ENCODE measurements around the gene SCFD2. TPM values are rescaled to one million over a fixed set of nuclear protein-coding genes. Genes with fewer than 3 reads are reported as not detected.

SCFD2 gene
- total and polyA plus RNA-seq, 10 of the 15 experiments (the other 5 are each of a cell fraction or from before 2014, with no cell fraction given), result 4.8 to 37.6 (median 24.9) TPM

GRCh38 chr4:52968241-52968640 lies 397.6 kb downstream of the SCFD2 start:
- 85% methylated on average over 5 of the region's 5 CpGs for WGBS (ENCODE audit: insufficient coverage, insufficient replicate concordance, low lambda C conversion rate, missing lambda C conversion rate)
- in situ Hi-C loops (cut with MboI) (no loop called here), intact Hi-C loops (cut with micrococcal nuclease; ENCODE audit: unreplicated experiment) (no loop called here)
- CTCF ChIA-PET, result no interaction called here
- Histone ChIP-seq H3K4me3 (no peak overlapping the region), H3K9ac (ENCODE audit: control insufficient read depth, insufficient read depth, low read length) (no peak overlapping the region), H3K4me2 (ENCODE audit: control insufficient read depth, insufficient read depth) (no peak overlapping the region), H4K20me1 (ENCODE audit: control insufficient read depth, insufficient read depth) (no peaks in the 10 kb centered on the region), H3K27me3 (replicated peaks in 1 of 2; ENCODE audit: control insufficient read depth in 2 of 2, insufficient read depth in 2 of 2, low read length in 1 of 2) (no peaks in the 10 kb centered on the region), H3K4me1 (ENCODE audit: control insufficient read depth, insufficient read depth, low read length) (no peaks in the 10 kb centered on the region), H3K36me3 (ENCODE audit: control insufficient read depth in 2 of 2, insufficient read depth in 2 of 2, low read length in 1 of 2) (no peaks in the 10 kb centered on the region), H3K27ac (ENCODE audit: control insufficient read depth, insufficient read depth) (no peak overlapping the region), H3K79me2 (ENCODE audit: control insufficient read depth, insufficient read depth, low read length) (no peaks in the 10 kb centered on the region), H3K9me3 (replicated peaks; ENCODE audit: control insufficient read depth, insufficient read depth, low read length) (no peaks in the 10 kb centered on the region), H2AFZ (ENCODE audit: control insufficient read depth, low read depth, low read length) (no peak overlapping the region)
- no peak for DNase-seq (ENCODE audit: low read depth, low spot score)
- SMC1A ChIA-PET (ENCODE audit: uncharacterized antibody, unreplicated experiment), result no interaction called here
- RAD21 ChIA-PET (ENCODE audit: unreplicated experiment), result no interaction called here
- ATAC-seq, result no peak
- TF ChIP-seq HCFC1 (IDR thresholded peaks at IDR 0.05; ENCODE audit: low read length) (no peak), ZBTB33 (IDR thresholded peaks at IDR 0.05) (no peak), ESRRA (IDR thresholded peaks at IDR 0.05; ENCODE audit: low read length) (no peak), NR2C1 (IDR thresholded peaks at IDR 0.05) (no peak), TBL1XR1 (IDR thresholded peaks at IDR 0.05; ENCODE audit: low read depth, low read length) (no peak)
- BruUV-seq (replicated peaks), result no TSS peak
- no peak for FAIRE-seq
- POLR2A ChIA-PET, result no interaction called here

- SMC1A ChIA-PET (ENCODE audit: uncharacterized antibody, unreplicated experiment), result no interaction called here
- H3K36me3 ChIP-seq (ENCODE audit: control insufficient read depth in 2 of 2, insufficient read depth in 2 of 2, low read length in 1 of 2), result no peaks in the 10 kb centered on the region
- no peaks in the 10 kb centered on the region for H3K4me1 ChIP-seq (ENCODE audit: control insufficient read depth, insufficient read depth, low read length)
- intact Hi-C loops (cut with micrococcal nuclease; ENCODE audit: unreplicated experiment), result no loop called here
- no peak overlapping the region for H2AFZ ChIP-seq (ENCODE audit: control insufficient read depth, low read depth, low read length)
- H3K27me3 ChIP-seq (replicated peaks in 1 of 2; ENCODE audit: control insufficient read depth in 2 of 2, insufficient read depth in 2 of 2, low read length in 1 of 2), result no peaks in the 10 kb centered on the region
- RAD21 ChIA-PET (ENCODE audit: unreplicated experiment), result no interaction called here
- no peak overlapping the region for H3K9ac ChIP-seq (ENCODE audit: control insufficient read depth, insufficient read depth, low read length)
- H3K9me3 ChIP-seq (replicated peaks; ENCODE audit: control insufficient read depth, insufficient read depth, low read length), result no peaks in the 10 kb centered on the region
- no peak overlapping the region for H3K27ac ChIP-seq (ENCODE audit: control insufficient read depth, insufficient read depth)
- ATAC-seq (no peak), DNase-seq (ENCODE audit: low read depth, low spot score) (no peak), FAIRE-seq (no peak)
- no peaks in the 10 kb centered on the region for H3K79me2 ChIP-seq (ENCODE audit: control insufficient read depth, insufficient read depth, low read length)
- H4K20me1 ChIP-seq (ENCODE audit: control insufficient read depth, insufficient read depth), result no peaks in the 10 kb centered on the region
- no TSS peak for BruUV-seq (replicated peaks)
- in situ Hi-C loops (cut with MboI), result no loop called here
- POLR2A ChIA-PET, result no interaction called here
- CTCF ChIA-PET, result no interaction called here
- H3K4me2 ChIP-seq (ENCODE audit: control insufficient read depth, insufficient read depth), result no peak overlapping the region
- no peak overlapping the region for H3K4me3 ChIP-seq
- TF ChIP-seq EZH2 (IDR thresholded peaks at IDR 0.05; ENCODE audit: borderline replicate concordance, control insufficient read depth, low read depth, low read length) (no peak), TARDBP (IDR thresholded peaks at IDR 0.05; ENCODE audit: borderline replicate concordance) (no peak), SMARCA5 (IDR thresholded peaks at IDR 0.05) (no peak), SREBF1 (IDR thresholded peaks at IDR 0.05; ENCODE audit: low read length) (no peak), NFYA (IDR thresholded peaks at IDR 0.05; ENCODE audit: borderline replicate concordance, low read depth, low read length) (no peak), FOS (IDR thresholded peaks at IDR 0.05; ENCODE audit: borderline replicate concordance, extremely low read depth, insufficient read length) (no peak), CTCF (IDR thresholded peaks at IDR 0.05 in 2 of 3, conservative IDR thresholded peaks at IDR 0.05 in 1 of 3; ENCODE audit: control insufficient read depth in 2 of 3, extremely low read depth in 1 of 3, insufficient read depth in 1 of 3, low read depth in 3 of 3, low read length in 3 of 3) (no peak), HDGF (IDR thresholded peaks at IDR 0.05) (no peak), NR2C2 (IDR thresholded peaks at IDR 0.05; ENCODE audit: borderline replicate concordance, control insufficient read depth, insufficient read length, low read depth) (no peak), CREB1 (IDR thresholded peaks at IDR 0.05; ENCODE audit: low read depth) (no peak), ASH2L (IDR thresholded peaks at IDR 0.05; ENCODE audit: borderline replicate concordance, low read depth) (no peak), ZZZ3 (IDR thresholded peaks at IDR 0.05; ENCODE audit: control insufficient read depth, insufficient read length, low read depth) (no peak), ATF7 (IDR thresholded peaks at IDR 0.05; ENCODE audit: low read depth) (no peak)
These were observed 399.1 kb downstream of the SCFD2 start for GRCh38 chr4:52966781-52967180.
